Measurements from ENCODE around the gene KLHL36.
"Not testable (repeated sequence)": the region's sequence is repeated elsewhere in the genome, so short reads cannot be mapped to it uniquely, and the experiment has no call there.

The KLHL36 gene

DNA sequence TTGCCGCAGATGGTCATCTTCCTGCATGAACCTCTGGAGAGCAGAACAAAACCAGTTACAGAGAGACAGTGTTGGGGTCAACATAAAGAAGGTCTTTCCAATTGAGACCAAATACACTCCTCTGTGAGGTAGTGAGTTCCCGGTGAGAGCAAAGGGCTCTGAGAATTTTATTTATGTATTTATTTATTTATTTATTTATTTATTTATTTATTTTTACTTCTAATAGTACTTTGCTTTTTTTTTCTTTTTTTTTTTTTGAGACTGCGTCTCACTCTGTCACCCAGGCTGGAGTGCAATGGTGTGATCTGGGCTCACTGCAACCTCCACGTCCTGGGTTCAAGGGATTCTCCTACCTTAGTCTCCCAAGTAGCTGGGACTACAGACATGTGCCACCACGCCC lies 18.3 kb upstream of the KLHL36 start:
- H3K27ac ChIP-seq = no peak overlapping the region
- TF ChIP-seq, protein P1, sequence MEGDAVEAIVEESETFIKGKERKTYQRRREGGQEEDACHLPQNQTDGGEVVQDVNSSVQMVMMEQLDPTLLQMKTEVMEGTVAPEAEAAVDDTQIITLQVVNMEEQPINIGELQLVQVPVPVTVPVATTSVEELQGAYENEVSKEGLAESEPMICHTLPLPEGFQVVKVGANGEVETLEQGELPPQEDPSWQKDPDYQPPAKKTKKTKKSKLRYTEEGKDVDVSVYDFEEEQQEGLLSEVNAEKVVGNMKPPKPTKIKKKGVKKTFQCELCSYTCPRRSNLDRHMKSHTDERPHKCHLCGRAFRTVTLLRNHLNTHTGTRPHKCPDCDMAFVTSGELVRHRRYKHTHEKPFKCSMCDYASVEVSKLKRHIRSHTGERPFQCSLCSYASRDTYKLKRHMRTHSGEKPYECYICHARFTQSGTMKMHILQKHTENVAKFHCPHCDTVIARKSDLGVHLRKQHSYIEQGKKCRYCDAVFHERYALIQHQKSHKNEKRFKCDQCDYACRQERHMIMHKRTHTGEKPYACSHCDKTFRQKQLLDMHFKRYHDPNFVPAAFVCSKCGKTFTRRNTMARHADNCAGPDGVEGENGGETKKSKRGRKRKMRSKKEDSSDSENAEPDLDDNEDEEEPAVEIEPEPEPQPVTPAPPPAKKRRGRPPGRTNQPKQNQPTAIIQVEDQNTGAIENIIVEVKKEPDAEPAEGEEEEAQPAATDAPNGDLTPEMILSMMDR (conservative IDR thresholded peaks at IDR 0.05) = no peak

DNA sequence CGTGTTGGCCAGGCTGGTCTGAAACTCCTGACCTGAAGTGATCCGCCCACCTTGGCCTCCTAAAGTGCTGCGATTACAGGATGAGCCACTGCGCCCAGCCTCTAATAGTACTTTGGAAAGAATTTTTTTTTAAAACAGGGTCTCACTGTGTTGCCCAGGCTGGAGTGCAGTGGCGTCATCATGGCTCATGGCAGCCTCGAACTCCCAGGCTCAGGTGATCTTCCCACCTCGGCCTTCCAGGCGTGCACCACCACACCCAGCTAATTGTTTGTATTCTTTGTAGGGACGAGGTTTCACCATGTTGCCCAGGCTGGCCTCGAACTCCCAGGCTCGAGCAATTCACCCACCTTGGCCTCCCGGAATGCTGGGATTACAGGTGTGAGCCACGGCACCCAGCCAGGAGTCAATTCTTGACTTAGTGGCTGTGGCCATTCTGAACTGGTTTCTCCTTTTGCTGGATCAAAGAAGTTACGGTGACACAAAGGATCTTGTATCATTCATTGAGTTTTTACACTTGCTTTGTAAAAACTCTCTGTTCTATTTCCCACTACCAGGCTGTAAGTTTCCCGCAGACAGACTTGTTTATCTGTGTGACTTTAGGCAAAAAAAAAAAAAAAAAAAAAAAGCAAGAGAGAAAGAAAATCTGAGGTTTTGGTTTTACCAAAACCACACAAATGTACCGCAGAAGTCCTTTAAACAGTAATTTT lies 17.7 kb upstream of the KLHL36 start:
- TF ChIP-seq, protein P1 (conservative IDR thresholded peaks at IDR 0.05) = no peak
- no peak overlapping the region for H3K27ac ChIP-seq

DNA sequence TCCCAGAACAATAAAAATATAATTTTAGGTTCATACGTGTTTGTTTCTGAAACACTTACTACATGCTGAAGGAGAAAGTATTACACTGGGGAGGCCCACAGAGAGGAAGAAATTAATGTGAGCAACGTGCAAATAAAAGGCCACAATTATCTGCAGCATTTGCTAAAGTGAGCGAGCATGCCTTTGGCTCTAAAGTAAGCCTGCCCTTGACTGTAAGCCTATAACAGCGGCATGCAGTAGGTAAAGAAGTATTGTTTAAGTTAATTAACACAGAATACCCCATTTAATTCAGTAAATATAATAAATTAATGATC lies 17.2 kb upstream of the KLHL36 start:
- TF ChIP-seq, protein P1 (conservative IDR thresholded peaks at IDR 0.05) = no peak
- H3K27ac ChIP-seq = no peak overlapping the region

DNA sequence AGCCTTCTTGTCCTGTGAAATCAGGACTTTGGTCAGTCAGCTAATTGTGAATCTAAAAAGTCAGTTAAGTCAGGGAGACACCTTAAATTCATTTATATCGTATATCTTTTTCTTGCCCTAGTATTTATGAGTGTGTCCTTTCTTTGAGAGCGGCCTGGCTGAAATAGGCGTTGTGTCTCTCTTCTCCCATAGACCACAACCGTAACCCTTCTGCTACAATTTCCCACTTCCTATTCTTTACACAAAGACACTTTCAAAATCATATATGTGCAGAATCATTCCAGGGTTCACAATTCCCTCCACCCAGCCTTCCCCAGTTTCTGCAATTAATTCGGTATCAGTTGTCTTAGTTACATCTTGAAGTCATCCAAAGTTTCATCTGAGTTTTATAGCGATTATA lies 16.4 kb upstream of the KLHL36 start:
- TF ChIP-seq, protein P1 (conservative IDR thresholded peaks at IDR 0.05) = no peak
- H3K27ac ChIP-seq = no peak overlapping the region

DNA sequence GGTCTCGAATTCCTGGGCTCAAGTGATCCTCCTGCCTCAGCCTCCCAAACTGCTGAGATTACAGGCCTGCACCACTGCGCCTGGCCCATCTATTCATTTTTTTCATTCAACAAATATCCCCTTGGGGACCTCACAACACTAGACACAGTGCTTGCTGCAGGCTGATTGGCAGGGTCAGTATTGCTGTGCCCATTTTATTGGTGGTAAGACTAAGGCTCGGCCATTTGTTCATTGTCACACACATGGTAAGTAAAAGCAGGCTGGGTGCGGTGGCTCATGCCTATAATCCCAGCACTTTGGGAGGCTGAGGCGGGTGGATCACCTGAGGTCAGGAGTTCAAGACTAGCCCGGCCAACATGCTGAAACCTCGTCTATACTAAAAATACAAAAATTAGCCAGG lies 15.4 kb upstream of the KLHL36 start:
- H3K27ac ChIP-seq = not testable (repeated sequence)

DNA sequence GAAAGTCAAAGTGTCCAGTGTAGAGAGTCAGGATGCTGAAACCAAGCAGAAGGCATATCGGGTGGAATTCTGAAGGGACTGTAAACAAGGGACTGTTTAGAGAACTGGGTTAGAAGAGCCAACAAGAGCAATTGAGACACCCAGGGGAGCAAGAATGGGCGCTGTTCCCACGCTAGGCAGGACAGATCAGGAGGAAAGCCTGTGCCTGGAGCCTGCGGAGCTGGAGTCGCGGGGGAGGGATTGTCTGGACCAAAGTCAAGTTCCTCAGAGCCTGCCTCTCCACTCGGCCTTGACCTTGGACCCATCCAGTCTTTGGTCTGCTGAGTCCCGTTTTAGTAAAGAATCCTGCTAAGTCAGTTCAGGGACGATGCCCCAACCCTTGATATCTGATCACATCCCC lies 14.7 kb upstream of the KLHL36 start:
- TF ChIP-seq, protein P1 (conservative IDR thresholded peaks at IDR 0.05) = no peak
- H3K27ac ChIP-seq = no peak overlapping the region

DNA sequence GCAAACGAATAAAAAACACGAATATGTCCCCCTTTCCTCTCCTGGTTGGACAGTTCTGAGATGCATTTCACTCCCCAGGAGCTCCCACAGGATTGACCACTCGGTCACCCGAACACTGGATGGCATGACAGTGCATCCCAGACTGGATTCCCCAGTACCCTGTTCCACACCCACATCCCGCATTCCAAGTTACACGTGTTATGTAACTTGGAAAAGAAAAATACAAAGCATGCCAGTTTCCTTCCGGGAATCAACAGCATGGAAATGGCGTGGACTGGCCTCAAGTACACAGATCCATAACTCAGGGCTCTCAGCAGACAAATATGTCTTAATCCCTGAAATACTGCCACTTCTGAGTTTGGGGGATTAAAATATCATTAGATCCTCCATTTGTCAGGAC lies 12.6 kb upstream of the KLHL36 start:
- TF ChIP-seq, protein P1 (conservative IDR thresholded peaks at IDR 0.05) = no peak
- no peak overlapping the region for H3K27ac ChIP-seq

DNA sequence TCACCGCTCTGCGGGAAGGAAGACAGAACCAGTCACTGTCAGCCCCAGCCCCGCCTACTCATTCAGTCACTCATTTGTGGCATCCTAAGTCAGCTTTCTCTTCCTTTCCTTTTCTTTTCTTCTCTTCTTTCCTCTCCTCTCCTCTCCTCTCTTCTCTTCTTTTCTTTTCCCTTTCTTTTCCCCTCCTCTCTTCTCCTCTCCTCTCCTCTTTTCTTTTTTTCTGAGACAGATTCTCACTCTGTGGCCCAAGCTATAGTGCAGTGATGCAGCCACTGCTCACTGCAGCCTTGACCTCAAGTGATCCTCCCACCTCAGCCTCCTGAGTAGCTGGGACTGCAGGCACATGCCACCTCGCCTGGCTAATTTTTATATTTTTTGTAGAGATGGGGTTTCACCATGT lies 10.6 kb upstream of the KLHL36 start:
- TF ChIP-seq, protein P1 (conservative IDR thresholded peaks at IDR 0.05) = no peak
- no peak overlapping the region for H3K27ac ChIP-seq
